ENCODE data around the gene NRXN2. TPM values are rescaled to one million over a fixed set of nuclear protein-coding genes. Genes with fewer than 3 reads are reported as not detected.

Gene NRXN2
- total and polyA plus RNA-seq, 2 experiments from 2014 or later = 1.1 to 5.6 TPM

GRCh38 chr11:64720640-64721358 lies 2.2 kb downstream of the NRXN2 start:
- H3K9ac ChIP-seq = no peak overlapping the region
- no peaks in the 10 kb centered on the region for H3K36me3 ChIP-seq (ENCODE audit: low read depth)
- H3K27me3 ChIP-seq (replicated peaks; ENCODE audit: insufficient read depth) = peaks cover 48% of the 10 kb centered on the region
- DNase-seq = no peak
- H3F3A ChIP-seq (ENCODE audit: insufficient read depth) = no peaks in the 10 kb centered on the region
- in situ Hi-C loops (cut with MboI) = no loop called here
- H2AFZ ChIP-seq = no peak overlapping the region
- TF ChIP-seq EZH2phosphoT487 (IDR thresholded peaks at IDR 0.05; ENCODE audit: insufficient read depth, low read depth) (no peak), EZH2 (IDR thresholded peaks at IDR 0.05; ENCODE audit: insufficient read depth, poor library complexity, severe bottlenecking) (no peak)
- H3K79me2 ChIP-seq (ENCODE audit: insufficient read depth) = no peaks in the 10 kb centered on the region
- H3K4me3 ChIP-seq = no peak overlapping the region
- H3K4me2 ChIP-seq (ENCODE audit: unreplicated experiment) = no peak overlapping the region
- 62 to 66% methylated on average over 12 of the region's 12 CpGs for WGBS, 2 experiments (ENCODE audit: low coverage in 1 of 2, low lambda C conversion rate in 2 of 2, missing lambda C conversion rate in 2 of 2)
- H3K4me1 ChIP-seq (ENCODE audit: insufficient read depth) = no peaks in the 10 kb centered on the region
- H3K27ac ChIP-seq = no peak overlapping the region
- no peaks in the 10 kb centered on the region for H3K9me3 ChIP-seq (ENCODE audit: low read depth)
- H4K20me1 ChIP-seq (ENCODE audit: insufficient read depth) = no peaks in the 10 kb centered on the region
- H3K9me2 ChIP-seq (ENCODE audit: insufficient read depth) = no peaks in the 10 kb centered on the region

GRCh38 chr11:64720167-64720566 lies 2.8 kb downstream of the NRXN2 start:
- WGBS, 2 experiments (ENCODE audit: low coverage in 1 of 2, low lambda C conversion rate in 2 of 2, missing lambda C conversion rate in 2 of 2) = 45% methylated on average over 9 of the region's 9 CpGs
- no peaks in the 10 kb centered on the region for H4K20me1 ChIP-seq (ENCODE audit: insufficient read depth)
- H3K9me3 ChIP-seq (ENCODE audit: low read depth) = no peaks in the 10 kb centered on the region
- H3K4me2 ChIP-seq (ENCODE audit: unreplicated experiment) = no peak overlapping the region
- no peak overlapping the region for H3K9ac ChIP-seq
- DNase-seq = no peak
- no peaks in the 10 kb centered on the region for H3K36me3 ChIP-seq (ENCODE audit: low read depth)
- H3K4me1 ChIP-seq (ENCODE audit: insufficient read depth) = no peaks in the 10 kb centered on the region
- H3K27me3 ChIP-seq (replicated peaks; ENCODE audit: insufficient read depth) = peaks cover 54% of the 10 kb centered on the region
- no peaks in the 10 kb centered on the region for H3K9me2 ChIP-seq (ENCODE audit: insufficient read depth)
- no peak overlapping the region for H3K4me3 ChIP-seq
- H3K79me2 ChIP-seq (ENCODE audit: insufficient read depth) = no peaks in the 10 kb centered on the region
- H3K27ac ChIP-seq = no peak overlapping the region
- in situ Hi-C loops (cut with MboI) = no loop called here
- TF ChIP-seq EZH2 (IDR thresholded peaks at IDR 0.05; ENCODE audit: insufficient read depth, poor library complexity, severe bottlenecking) (no peak), EZH2phosphoT487 (IDR thresholded peaks at IDR 0.05; ENCODE audit: insufficient read depth, low read depth) (no peak)
- no peaks in the 10 kb centered on the region for H3F3A ChIP-seq (ENCODE audit: insufficient read depth)
- no peak overlapping the region for H2AFZ ChIP-seq

GRCh38 chr11:64719406-64719805 lies 3.6 kb downstream of the NRXN2 start:
- Histone ChIP-seq H4K20me1 (ENCODE audit: insufficient read depth) (no peaks in the 10 kb centered on the region), H3K36me3 (ENCODE audit: low read depth) (no peaks in the 10 kb centered on the region), H3K27me3 (replicated peaks; ENCODE audit: insufficient read depth) (peaks cover 61% of the 10 kb centered on the region), H3K9me3 (ENCODE audit: low read depth) (no peaks in the 10 kb centered on the region), H3K9ac (no peak overlapping the region), H3F3A (ENCODE audit: insufficient read depth) (no peaks in the 10 kb centered on the region), H3K27ac (no peak overlapping the region), H3K4me3 (no peak overlapping the region), H3K4me2 (ENCODE audit: unreplicated experiment) (no peak overlapping the region), H3K79me2 (ENCODE audit: insufficient read depth) (no peaks in the 10 kb centered on the region), H2AFZ (no peak overlapping the region), H3K4me1 (ENCODE audit: insufficient read depth) (no peaks in the 10 kb centered on the region), H3K9me2 (ENCODE audit: insufficient read depth) (no peaks in the 10 kb centered on the region)
- no peak for DNase-seq
- 67 to 73% methylated on average over 10 of the region's 10 CpGs for WGBS, 2 experiments (ENCODE audit: low coverage in 1 of 2, low lambda C conversion rate in 2 of 2, missing lambda C conversion rate in 2 of 2)
- in situ Hi-C loops (cut with MboI) = no loop called here
- TF ChIP-seq EZH2 (IDR thresholded peaks at IDR 0.05; ENCODE audit: insufficient read depth, poor library complexity, severe bottlenecking) = no peak
- no peak for TF ChIP-seq EZH2phosphoT487 (IDR thresholded peaks at IDR 0.05; ENCODE audit: insufficient read depth, low read depth)

GRCh38 chr11:64718780-64719124 lies 4.2 kb downstream of the NRXN2 start:
- Histone ChIP-seq H3K36me3 (ENCODE audit: low read depth) (no peaks in the 10 kb centered on the region), H3K9ac (no peak overlapping the region), H4K20me1 (ENCODE audit: insufficient read depth) (no peaks in the 10 kb centered on the region), H2AFZ (no peak overlapping the region), H3K4me1 (ENCODE audit: insufficient read depth) (no peaks in the 10 kb centered on the region), H3K9me2 (ENCODE audit: insufficient read depth) (no peaks in the 10 kb centered on the region), H3K79me2 (ENCODE audit: insufficient read depth) (no peaks in the 10 kb centered on the region), H3K27ac (no peak overlapping the region), H3K27me3 (replicated peaks; ENCODE audit: insufficient read depth) (peaks cover 68% of the 10 kb centered on the region), H3F3A (ENCODE audit: insufficient read depth) (no peaks in the 10 kb centered on the region), H3K4me3 (no peak overlapping the region), H3K9me3 (ENCODE audit: low read depth) (no peaks in the 10 kb centered on the region), H3K4me2 (ENCODE audit: unreplicated experiment) (no peak overlapping the region)
- in situ Hi-C loops (cut with MboI) = no loop called here
- 30 to 31% methylated on average over 4 of the region's 4 CpGs for WGBS, 2 experiments (ENCODE audit: low coverage in 1 of 2, low lambda C conversion rate in 2 of 2, missing lambda C conversion rate in 2 of 2)
- no peak for TF ChIP-seq EZH2phosphoT487 (IDR thresholded peaks at IDR 0.05; ENCODE audit: insufficient read depth, low read depth)
- TF ChIP-seq EZH2 (IDR thresholded peaks at IDR 0.05; ENCODE audit: insufficient read depth, poor library complexity, severe bottlenecking) = no peak
- DNase-seq = no peak

Measured in GM23248 (cell line).